Measurements from ENCODE around the gene ARID1A.
"Not testable (repeated sequence)": the region's sequence is repeated elsewhere in the genome, so short reads cannot be mapped to it uniquely, and the experiment has no call there.

ARID1A gene

GRCh38 chr1:26695356-26696118 is at the start of gene ARID1A:
ARID1A (plus strand) TSS chr1:26696015; CDS start chr1:26696404, 389 bp downstream.
- DNase-seq (ENCODE audit: low read depth in 3 of 3) = peak; percentile 88 to 90 (median 90)

- DNase-seq (ENCODE audit: low read depth in 3 of 3) = no peak
These were observed 31.0 kb upstream of the ARID1A start for GRCh38 chr1:26664802-26665201.

- DNase-seq (ENCODE audit: low read depth in 3 of 3) = no peak
These were observed 29.0 kb upstream of the ARID1A start for GRCh38 chr1:26666855-26667254.

GRCh38 chr1:26668106-26668786 is 27.6 kb upstream of the ARID1A start:
- DNase-seq (ENCODE audit: low read depth in 3 of 3) = not testable (repeated sequence)

GRCh38 chr1:26677306-26678115 is 18.3 kb upstream of the ARID1A start:
- DNase-seq (ENCODE audit: low read depth in 3 of 3) = peak in 1 of 3 experiments; percentile 36

DNA sequence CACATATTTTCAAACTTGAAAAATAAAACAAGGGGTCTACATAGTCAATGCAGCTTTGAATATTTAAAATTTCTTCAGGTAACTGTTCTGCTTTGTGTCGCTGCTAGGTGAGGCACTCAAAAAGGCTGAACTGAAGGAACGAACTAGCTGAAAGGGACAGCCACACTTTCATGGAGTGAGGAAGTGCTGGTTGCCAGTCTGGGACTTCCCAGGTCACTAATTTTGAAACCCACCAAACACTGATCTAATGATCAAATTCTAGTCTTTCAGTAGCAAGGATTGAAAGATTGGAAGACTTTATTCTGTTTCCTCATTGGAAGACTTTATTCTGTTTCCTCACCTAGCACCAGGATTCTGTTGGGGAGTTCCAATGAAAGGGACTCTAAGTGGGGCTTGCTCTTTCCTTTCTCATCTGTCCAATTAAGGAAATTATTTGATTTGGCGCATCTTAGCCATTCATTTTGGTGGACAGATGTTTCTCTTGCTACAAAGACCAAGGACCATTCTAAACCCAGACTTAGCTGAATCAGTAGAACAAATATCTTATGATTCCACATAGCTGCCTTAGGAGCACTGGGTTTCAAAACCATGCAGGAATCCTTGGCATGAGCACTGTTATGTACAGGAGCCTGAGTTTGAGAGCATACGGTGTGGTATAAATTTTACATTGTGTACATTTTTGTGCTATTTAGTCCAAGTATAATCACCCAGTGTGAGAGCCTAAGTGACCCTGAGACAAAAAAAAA is 10.9 kb upstream of the ARID1A start:
- DNase-seq (ENCODE audit: low read depth in 3 of 3) = no peak

DNA sequence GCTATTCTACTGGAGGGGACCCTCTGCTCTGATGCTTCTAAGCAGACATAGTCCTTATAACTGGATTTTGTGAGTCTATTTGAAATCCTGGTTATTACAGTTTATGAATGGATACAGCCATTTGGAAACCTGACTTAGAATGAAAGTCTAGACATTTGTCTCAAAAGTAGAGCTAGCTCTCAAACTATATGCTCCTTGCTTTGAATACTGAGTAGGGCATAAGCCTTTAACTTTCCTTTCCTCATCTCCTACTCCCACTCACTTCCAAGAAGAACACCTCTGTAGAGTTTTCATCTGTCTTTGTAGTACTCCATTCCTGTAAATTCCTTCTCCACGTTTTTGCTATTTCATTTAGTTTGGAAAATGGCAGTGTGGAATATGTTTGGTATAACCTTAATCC is 9.0 kb upstream of the ARID1A start:
- DNase-seq (ENCODE audit: low read depth in 3 of 3) = no peak

GRCh38 chr1:26689504-26689903 is 6.3 kb upstream of the ARID1A start:
- DNase-seq (ENCODE audit: low read depth in 3 of 3) = no peak

- no peak for DNase-seq (ENCODE audit: low read depth in 3 of 3)
These were observed 5.7 kb upstream of the ARID1A start for GRCh38 chr1:26690157-26690556.

DNA sequence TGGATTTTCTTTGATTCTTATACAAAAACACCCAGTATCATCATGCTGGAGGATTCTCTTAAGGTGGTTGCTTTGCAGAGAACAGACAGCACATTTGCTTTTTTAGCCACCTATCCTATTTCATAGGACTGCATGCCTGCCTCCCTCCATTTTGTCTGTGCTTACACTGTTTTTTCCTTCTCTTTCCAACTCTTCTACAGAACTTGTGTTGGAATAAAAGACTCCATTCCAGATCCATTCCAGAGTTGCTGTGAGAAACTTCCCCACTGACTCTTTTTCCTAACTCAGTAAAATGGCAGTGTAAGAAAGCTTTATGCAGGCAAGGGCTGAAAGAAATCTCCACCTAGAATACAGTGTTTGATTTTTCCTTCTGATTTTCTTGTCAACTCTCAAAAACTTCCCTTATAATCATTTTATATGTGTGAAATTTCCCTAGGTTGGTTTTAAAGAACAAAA is 5.2 kb upstream of the ARID1A start:
- DNase-seq (ENCODE audit: low read depth in 3 of 3) = no peak

DNA sequence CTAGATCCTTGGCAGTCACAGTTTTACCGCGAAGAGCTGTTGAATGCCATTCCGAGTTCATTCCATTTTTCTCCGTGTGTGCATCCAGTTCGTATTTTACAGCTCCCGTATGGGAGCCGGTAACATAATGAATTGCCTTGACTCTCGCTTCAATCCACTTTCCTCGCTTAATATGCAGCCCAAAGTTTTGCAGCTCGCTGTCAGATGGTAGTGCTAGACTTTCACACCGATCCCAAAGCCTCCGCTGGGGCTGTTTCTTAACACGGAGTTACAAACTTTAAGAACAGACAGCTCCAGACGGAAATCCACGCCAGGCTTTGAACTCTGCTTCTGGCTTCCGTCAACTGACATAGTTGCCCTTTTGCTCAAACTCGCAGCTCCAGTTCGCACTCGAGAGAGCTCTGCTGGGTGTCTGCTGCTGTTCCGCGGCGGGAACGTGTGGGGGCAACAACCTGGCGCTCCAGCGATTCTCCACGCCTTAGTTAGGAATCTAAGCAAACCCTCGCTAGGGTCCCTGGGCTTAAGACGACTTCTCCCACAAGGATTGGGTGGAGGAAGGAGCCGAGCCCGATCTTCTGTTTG is 3.5 kb upstream of the ARID1A start:
- DNase-seq (ENCODE audit: low read depth in 3 of 3) = peak; percentile 53 to 75 (median 61)

DNA sequence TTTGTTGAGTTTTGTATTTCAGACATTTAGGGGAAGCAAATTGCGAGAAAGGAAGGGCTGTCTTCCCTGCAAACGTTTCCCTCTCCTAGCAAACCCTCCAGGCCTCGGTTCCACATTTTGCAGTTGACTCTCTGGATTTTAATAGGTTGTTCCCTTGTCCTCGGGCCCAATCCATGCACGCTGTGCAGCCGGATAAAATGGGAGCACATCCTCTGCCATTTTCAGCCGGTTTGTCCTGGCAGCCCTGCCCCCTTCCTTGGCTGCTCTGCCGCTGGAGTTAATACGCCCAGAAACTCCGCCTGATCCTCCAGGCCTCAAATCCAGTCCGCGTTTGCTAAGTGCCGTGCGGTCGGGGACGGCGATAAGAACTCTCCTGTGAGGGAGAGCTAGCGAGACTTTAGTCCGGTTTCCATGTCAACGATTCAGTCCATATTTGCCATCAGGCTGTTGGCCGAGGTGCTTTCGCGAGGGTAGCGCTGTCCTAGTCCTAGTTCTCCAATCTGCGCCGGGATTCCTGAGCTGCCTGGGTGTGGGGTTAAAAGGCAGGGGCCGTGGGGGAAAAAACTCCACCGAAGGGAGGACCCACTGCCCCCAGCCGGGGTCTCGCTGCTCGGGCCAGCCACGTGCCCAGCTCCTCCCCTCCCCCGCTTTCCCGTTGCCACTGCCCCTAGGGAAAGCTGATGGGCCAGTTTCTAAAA is 2.9 kb upstream of the ARID1A start:
- peak; percentile 60 to 89 (median 79) for DNase-seq (ENCODE audit: low read depth in 3 of 3)

DNA sequence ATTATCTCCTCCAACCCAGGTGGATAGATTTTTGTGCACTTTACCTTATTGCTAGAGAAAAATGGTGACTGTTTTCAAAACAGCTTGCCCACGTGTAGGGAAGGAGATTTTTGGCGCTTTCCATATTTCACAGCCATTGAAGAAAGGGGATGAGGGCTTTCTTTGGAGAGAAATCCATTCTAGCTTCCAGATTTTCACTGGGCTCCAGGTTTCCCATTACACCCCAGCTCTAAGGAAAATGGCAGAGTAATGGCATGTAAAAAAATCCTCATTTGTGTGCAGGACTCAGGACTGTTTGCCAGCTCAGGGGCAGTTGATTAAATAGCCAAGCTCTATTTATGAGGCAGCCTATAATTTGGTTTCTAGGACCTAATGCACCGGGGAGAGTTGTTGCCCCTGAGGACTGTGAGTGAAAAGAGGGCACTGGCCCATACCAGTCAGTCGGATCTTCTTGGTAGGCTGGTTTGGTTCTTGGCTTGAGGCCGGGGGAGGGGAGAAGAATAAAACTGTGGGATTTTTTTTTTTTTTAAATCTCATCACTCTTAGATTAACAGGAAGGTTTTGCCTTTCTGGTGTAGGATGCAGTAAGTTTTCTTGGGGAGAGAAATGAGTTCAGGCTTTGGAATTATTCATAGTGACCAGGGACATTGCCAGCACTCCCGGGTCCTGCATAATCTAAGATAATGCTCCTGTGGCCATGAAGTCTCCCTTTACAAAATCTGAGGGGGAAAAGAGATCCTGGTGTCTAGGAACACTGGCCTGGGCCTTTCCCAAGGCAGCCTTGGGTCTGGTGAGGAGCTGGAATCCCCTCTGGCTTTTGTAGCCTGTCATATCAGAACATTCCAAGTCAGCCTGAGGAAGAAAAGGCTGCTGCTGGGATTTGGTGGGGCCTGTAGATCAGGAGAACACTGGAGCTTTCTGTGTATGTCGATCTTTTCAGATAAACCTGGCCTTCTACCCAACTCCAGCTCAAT is 1.9 kb upstream of the ARID1A start:
- no peak for DNase-seq (ENCODE audit: low read depth in 3 of 3)

DNA sequence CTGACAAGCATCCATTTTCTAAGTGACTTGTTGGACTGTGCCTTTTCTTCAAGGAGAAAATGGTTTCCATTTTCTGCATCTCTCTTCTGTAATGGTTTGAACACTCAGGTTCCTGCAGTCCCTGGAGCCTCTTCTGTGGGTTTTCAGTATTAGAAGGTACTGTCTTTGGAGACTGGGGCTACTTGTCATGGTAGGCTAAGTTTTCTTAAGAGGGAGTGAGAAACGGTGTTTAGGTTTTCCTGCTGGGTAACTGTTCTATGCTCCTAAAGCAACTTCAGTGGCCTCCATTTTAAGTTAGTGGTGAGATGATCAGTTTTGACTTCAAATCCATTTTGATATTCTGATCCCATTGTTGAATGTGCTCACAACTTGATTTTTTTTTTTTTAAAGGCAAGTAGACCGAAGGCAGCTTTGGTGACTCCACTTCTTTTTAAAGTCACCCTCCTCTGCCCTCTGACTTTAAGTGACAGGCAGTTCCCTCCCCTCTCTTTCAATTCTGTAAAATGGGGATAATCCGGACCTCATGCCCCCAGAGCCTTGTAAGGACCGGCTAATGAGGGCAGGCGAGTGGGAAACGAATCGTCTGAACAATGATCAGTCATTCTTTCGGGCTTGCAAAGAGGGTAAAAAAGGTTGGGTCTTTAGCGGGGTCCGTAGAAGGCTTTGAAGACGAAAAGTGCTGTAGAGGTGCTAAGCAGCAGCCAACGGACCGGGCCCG is 1.0 kb upstream of the ARID1A start:
- DNase-seq (ENCODE audit: low read depth in 3 of 3) = peak in 1 of 3 experiments; percentile 11

DNA sequence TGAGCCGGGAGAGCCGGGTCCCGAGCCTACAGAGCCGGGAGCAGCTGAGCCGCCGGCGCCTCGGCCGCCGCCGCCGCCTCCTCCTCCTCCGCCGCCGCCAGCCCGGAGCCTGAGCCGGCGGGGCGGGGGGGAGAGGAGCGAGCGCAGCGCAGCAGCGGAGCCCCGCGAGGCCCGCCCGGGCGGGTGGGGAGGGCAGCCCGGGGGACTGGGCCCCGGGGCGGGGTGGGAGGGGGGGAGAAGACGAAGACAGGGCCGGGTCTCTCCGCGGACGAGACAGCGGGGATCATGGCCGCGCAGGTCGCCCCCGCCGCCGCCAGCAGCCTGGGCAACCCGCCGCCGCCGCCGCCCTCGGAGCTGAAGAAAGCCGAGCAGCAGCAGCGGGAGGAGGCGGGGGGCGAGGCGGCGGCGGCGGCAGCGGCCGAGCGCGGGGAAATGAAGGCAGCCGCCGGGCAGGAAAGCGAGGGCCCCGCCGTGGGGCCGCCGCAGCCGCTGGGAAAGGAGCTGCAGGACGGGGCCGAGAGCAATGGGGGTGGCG is 371 bp downstream of the ARID1A start:
- DNase-seq (ENCODE audit: low read depth in 3 of 3) = no peak

GRCh38 chr1:26696654-26697430 is 1.0 kb downstream of the ARID1A start:
- DNase-seq (ENCODE audit: low read depth in 3 of 3) = peak; percentile 40 to 67 (median 50)

DNA sequence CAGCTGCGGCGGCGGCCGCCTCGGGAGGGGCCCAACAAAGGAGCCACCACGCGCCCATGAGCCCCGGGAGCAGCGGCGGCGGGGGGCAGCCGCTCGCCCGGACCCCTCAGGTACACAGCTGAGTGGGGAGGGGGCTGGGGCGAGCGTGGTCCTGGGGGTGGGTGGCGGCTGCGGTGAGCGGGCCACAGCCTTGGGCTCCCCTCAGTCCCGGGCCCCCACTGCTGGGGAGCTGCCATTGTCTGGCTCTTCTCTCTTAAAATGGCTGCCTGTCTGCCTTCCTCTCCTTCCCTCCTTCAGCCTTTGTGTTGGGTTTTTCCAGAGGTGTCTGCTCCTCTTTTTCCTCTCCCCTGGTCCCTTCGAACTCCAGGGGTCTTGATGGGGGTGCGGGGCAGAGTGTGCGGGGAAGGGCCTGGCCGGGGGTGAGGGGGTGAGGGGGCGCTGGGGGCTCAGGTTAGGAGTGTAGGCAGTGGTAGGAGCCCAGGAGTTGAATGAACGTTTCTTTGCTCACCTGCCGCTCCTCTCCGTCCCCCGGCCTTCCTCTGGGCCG is 1.7 kb downstream of the ARID1A start:
- DNase-seq (ENCODE audit: low read depth in 3 of 3) = no peak
